Lung microvascular endothelial cell (primary cell): ENCODE data around the gene CACNA1C. TPM values are rescaled to one million over a fixed set of nuclear protein-coding genes. Genes with fewer than 3 reads are reported as not detected.

Experiments
- DNase-seq, 2 donors: peaks; one replicate each; pipeline versions ENCODE4 v3.0.0 to v3.0.0-alpha.2; 2010; ENCODE audit warnings: low read depth in 2 of 2
- total RNA-seq: library from RNA; depleted of rRNA; stranded (reverse); fragments of >200 nt; gene quantifications from 2 replicates; pipeline ENCODE4 v1.2.1, GENCODE V29; 2014

CACNA1C gene
- total RNA-seq, 1 donor from 2014 or later, result under 0.01 TPM

DNA sequence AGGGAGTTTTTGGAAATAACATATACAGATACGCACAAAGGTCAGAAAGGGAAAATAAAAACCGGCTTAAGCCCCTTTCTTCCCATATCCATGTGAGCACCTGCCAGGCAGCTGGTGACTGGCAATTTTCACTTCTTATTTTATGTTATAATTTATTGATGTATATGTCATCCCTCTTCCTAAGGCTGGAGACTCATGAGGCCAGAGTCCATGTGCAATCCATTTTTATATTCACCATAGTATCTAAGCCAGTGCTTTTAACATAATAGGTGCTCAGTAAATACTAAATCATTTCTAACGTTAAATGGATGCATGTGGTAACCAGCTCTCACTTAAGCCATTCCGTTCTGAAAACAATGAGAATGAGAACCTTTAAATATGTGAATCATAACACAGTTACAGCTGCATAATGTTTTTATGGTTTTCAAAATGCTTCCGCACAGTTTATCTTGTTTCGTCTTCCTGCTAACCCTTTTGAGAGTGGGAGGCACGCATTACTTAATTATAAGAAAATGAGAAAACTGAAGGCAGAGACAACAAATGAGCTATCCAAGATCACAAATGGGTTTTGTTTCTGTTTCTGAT, 178.3 kb downstream of the CACNA1C start:
- no peak for DNase-seq

DNA sequence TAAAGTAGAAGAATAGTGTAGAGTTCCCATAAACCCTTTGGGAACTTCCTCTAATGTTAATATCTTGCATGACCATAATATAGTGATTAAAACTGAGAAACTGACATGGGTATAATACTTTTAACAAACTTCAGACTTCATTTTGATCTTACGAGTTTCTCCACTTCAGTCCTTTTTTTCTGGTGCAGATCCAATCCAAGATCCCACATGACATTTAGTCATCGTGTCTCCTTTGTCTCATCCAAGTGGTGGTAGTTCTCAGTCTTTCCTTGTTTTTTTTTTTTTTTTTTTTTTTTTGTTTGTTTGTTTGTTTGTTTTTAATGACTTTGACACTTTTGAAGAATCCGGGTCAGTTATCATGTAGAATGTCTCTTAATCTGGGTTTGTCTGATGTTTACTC, 179.2 kb downstream of the CACNA1C start:
- no peak for DNase-seq

DNA sequence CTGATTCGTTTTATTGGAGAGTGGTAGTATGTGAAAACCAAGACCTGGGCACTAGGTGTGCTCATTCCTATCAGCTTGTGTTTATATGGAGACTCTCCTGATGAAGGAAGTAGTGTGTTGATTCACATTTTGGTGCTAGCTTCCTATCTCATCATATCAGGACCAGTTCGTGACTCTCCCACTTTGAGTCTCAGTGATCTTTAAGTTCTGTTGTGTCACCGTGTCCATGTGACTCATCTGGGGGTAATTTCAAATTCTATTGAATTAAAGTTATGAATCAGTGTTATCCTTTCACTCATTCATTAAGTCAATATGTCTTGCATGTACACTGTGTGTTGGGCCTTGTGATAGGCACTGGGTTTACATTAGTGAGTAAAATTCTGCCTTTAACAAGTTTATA, 180.2 kb downstream of the CACNA1C start:
- DNase-seq, result no peak

DNA sequence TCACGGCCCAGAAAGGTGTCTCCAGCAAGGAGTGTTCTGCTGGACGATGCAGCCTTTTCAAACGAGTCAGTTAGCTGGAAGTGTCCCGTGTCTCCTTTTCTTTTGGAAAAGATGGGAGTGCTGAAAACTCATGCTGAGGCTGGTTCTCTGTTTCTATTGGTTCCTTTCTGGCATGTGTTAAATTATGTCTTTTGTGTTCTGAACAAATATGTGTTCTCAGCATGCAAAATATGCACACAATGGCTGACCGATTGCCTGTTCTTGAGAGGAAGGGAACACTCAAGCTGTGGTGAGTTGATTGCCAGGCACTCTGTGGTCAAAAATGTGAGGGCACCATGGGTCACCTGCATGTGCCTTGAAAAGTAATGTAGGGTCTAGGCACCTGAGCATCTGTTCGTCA, 181.3 kb downstream of the CACNA1C start:
- DNase-seq, result no peak

DNA sequence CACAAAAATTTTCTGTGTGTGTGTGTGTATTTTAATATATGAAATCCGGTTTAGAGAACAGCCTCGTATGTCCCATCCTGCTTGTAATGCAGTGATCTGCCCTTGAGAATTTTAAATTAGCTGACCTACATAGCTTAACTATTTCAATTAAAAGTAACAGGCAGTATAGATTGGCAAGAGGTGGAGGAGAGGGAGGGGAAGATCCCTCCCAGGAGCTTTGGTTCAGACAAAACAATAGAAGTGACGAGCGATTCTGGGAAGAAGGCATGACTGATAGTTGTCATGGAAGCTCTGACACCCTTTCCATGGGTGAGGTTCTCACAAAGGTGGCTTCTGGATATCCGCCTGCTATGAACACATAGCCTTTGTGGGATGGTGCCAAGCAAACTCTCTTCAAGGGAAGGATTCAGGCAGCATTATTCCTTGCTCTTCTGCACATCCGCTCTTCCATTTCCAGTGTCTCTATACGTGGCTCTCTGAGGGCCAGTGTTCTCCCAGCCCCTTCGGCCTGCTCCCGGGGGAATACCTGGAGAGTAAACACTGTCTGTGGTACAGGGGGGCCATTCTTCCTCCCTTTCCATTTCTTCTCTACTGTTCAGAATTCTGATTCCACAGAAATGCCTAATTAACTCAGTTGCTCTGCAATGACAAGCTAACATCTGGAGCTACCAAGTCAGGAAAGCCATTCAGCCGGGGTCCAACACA, 182.0 kb downstream of the CACNA1C start:
- DNase-seq, result no peak

DNA sequence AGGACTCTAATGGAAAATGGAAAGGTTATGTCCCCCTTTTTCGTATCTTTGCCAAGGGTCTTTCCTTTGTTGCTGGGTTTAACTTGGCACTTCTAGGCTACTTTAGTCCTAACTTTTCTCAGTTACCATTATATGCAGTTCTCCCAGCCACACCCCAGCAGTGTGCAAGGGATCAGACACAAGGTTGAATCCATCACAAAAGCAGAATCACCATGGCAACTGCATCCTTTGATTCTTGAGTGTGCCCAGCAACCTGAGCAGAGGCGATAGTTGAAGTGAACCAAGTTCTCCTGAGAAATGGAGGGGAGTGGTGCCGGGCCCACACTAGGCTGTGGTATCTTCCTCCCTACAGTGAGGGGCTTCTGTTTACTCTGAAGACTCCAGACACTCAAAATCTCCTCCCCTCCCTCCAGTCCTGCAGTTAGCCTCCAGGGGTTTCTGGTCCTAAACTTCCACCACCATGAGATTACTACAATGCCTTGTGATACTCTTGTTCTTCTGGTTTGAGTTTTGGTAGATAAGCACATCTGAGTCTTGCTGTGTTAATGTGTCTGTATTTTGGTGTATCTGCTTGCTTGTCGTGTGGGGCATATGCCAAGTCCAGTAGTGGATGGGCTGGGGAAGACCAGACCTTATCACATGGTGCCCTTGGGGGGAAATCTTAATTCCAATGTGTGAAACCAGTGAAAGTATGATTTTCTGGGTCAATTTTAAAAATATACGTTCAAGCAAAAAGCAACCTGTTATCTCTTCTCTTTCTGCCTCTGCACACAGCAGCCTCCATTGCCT, 183.9 kb downstream of the CACNA1C start:
- no peak for DNase-seq

DNA sequence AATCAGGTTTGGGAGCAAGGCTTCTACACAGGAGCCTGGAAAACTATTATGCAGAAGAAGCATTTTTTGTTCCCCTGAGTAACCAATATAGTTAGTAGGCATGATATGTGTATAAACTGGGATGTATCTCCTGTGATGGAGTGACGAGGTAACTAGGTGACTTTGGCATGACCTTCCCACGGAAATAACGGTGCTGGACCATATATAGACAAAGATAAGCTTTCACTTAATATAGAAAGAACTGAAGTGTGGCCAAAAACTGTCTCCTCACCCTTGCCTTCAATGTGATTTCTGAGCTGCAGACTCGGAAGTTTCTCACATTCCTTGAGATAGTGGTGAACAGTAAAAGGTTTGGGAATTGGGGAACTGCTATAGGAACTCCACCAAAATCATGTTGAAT, 185.3 kb downstream of the CACNA1C start:
- no peak for DNase-seq

DNA sequence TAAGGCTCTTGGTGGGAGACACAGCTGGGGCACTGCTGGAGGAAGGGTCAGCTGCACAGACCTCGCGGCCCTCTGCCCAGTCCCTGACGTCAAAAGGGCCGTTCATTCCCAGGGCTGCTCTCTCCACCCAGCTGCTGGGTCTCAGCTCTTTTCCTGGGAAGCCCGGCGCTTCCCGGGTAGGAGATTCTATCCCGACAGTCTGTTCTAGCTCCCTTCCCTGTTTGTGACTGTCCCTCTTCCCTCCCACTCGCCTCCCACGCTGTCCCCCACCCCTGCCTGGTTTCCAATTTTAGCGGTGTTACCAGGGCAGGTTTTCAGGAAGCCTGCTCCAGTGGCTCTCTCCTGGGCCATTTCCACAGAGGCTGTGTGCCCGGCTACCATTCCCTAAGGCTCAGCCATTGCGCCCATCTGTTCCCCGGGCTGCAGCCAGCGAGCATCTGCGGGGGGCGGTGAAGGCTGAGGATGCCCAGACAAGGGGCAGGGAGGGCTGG, 186.6 kb downstream of the CACNA1C start:
- DNase-seq, result no peak

DNA sequence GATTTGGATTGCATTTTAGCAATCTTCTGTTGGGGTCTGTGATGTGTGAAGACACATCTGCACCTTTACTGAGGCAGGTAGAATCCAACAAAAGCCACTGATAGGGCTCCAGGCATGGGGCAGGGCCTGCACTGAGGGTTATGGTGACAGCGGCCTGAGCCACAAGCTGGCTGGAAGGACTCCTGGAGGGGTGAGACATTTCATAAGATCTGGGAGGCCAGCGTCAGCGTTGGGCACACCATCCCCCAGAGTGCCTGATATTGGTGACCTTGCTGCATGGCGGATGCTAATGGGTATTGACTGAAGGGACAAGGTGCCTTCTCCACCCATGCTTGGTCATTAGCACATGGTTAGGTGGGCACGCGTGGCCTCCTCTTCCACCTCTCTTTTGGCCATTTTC, 187.6 kb downstream of the CACNA1C start:
- DNase-seq, result no peak

DNA sequence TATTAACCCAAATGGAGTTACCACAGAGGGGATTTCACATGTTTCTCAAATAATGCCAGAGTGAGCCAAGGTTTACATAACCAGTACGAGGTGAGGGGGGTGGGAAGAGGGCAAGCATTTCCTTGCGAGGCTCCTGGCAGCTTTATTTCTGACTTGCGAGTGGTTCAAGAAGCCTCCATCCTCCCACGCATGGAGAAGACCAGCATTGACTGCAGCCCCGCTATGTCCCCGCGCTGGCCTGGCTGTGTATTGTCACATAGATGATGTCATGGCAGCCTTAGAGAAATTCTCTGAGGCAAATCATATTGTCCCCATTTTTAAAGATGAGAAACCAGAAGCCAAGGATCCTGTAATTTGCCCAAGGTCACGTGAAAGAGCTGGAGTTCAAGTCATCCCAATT, 188.2 kb downstream of the CACNA1C start:
- no peak for DNase-seq

DNA sequence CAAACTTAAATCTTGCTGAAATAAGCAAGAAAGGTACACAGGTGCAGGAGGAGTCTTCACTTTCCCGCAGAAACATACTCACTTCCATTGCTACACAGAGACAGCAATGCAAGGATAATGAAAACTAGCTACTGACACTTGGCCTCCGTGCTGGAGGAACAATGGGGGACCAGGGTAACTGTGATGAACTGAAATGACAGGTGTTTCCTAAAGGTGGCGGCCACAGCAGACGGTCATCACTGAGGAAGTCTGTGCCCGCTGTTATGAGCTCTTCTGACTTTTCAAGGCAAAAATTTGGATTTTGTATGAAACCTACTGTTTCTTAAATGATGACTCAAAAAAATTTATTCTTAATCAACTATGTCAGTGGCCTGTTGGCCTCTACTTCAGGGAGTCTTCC, 189.4 kb downstream of the CACNA1C start:
- DNase-seq, result no peak

DNA sequence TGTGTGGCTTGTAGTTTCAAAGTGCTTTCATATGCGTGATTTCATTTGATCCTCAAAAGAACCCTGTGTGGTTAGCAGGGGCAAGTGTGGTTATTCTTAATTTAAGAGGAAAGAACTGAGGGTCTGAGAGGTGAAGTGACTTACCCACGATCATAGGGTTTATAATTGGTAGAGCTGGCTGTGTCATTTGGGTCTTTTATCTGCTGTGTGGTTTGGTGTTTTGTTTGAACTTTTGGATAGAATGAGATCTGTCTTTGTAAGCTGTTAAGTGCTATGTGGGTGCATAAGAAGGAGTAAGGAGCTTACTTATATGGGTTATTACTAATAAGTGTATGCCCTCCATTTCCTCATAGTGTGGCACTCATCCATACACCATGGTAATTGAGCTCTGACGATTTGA, 190.0 kb downstream of the CACNA1C start:
- DNase-seq, result no peak

DNA sequence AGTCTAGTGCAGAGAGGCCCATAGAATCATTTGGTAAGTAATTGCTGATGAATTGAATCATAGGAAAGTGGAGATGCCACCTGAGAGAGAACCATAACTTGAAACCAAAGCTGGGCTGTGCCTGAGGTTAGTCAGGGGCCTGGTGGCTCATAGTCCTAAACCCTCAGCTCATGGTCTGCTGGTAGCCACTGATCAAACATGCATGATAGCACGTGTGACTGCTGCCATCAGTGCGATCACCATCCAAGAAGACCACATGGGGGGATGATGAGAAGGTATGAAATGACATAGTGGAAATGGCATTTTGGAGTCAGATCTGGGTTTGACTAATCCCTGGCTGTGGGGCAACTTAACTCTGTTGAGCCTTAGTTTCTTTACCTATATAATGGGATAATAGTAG, 190.5 kb downstream of the CACNA1C start:
- DNase-seq, result no peak

DNA sequence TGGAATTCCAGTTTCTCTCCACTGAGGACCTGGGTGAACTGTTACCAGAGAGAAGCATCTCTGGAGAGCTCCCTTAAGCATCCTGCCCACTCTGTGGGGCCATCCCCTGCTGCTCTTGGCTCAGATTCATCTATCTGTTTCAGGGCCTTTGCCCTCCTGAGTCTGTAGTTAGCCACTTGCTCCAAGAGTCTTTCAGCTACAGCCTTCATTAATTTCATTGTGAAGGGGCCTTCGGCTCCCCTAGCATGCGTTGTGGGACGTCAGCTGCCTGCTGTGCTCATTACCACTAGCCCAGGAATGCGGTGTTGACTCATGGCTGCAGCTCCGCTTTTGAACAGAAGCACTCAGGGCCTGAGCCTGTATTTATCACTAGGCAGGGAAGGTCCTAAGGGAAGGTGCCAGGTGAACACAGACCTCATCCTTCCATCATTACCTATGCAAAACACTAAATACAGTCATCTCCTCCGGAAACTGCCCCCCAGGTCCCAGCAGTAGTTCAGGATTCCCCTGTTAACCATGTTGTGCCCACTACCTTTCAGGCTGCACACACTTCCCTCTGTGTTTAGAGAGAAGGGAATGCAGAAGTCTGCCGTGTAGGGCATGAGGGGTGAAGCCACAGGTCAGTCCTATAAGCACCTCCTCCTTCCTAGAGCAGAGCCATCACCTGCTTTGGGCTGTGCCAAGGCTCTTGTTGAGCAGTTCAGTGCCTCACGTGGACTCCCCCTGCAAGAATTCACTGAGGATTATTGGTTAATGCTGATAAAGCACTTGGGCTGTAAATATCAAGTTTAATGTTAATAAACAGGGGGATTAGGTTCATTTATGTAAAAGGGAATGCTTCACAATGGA, 191.4 kb downstream of the CACNA1C start:
- no peak for DNase-seq

DNA sequence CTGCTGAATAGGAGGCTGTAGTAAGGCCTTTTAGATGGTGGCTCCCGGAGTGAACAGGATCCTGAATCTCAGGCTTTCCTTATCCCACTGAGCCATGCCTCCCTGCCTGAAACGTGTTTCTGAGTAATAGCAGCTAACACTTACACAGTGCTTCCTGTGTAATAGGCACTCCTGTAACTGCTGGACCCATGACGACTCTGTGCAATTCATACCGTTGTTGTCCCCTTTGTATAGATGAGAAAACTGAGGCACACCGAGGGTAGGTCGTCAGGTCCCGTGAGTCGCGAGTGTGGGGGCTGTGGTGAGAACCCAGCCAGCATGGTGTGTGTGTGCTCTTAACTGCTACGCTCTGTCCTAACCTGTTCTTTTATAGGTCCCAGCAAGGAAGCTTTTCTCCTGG, 193.6 kb downstream of the CACNA1C start:
- DNase-seq, result no peak

DNA sequence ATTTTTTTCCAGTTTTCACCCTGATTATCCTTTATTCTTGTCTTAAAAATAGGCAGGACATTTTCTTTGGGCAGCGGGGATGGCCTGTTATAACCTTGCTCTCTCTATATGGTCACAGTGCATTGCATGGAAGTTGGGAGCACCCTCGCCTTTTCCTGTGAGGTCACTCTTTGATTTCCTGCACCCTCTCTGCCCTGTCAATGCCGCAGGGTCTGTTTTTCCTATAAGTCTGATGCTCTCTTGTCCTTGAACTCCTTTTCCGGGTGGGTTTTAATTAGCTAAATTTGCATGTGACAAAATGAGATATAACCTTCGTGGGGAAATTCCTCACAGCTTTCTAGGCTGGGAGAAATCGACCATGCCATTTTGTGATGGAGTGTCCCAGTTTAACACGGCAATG, 194.3 kb downstream of the CACNA1C start:
- DNase-seq, result no peak

DNA sequence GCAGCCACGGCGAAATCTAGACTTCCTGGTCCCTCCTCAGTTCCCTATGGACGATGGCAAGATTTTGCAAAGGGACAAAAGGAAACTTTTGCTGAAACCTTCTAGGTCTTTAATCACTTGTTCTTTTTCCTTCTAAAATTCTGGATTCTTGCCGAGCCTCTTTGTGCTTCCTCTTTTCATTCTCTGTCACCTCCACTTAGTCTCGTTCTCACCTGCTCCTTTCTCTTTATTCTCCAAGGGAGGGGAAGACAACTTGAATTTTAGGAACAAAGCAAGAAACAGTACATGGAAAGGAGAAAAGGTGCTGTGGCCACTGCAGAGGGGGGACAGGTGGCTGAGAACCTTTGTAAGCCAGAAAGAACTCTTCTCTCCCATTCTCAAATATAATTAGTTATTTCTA, 194.8 kb downstream of the CACNA1C start:
- no peak for DNase-seq

DNA sequence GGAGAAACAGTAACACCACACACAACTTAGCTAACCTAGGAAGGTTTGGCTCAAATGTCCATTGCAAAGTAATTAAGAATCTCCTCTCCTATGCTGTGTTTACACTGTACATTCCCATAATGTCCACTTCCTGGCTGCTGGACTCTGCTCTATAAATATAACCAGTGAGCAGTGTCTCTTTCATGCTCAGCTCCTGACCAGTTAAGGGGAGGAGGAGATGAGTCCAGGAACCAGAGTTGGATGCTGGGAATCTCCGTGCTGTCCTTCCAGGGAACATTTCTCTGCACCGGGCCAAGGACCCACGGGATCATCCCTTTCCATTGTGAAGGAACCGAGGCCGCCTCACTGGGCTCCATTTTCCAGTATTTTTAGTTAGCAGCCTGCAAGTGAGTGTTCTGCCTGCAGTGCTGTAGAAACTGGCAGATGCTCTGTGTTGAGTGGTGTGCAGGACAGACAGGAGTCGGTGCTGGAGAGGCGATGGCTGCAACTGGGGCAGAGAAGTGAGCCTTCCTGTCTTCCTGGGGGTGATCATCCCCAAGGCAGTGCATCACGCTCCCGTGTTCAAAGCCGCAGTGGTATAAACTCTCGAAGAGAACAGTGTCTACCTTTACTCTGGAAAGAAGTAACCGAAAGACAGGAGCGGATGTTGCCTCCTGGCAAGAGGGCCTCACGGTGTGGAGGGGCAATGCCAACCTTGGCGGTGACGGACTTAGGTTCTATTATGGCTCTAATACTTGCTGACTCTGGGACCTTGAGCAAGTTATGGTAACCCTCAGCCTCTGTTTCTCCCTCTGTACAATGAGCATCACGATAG, 195.5 kb downstream of the CACNA1C start:
- no peak for DNase-seq

DNA sequence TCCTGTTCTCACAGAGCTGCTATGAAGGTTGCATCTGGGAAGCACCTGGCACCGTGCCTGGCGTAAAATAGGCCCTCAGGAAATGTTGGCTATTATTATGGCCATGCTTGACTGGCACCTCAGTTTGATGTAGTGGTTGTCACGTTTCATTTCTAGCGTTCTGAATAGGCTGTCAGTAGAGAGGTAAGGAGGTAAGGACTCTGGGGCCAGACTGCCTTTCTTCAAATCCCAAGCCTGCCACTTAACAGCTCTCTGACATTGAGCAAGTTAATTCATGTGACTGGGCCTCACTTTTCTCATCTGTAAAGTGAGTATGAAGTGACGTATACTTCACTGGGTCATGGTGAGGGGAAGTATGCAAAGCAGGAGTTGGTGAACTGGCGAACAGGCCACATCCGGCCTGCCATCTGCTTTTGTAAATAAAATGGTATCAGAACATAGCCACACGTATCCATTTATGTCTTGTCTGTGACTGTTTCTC, 196.2 kb downstream of the CACNA1C start:
- no peak for DNase-seq

DNA sequence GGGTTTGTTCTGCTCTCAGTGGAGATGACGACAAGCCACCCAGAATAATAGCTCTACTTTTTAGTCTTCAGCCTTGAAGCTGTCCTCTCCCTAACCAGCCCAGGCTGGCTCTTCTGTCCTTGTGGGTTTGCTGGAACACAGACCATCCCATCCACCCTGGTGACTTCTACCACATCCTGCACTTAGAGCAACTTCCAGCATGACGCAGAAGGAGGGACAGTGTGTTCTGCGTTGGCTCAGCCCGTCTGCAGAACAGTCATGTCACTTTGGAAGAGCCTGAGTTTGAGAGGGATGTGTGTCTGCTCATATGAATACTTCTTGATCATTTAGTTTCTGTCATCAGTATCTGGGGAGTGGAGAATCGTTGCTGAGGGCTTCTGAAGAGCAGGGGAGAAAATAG, 198.0 kb downstream of the CACNA1C start:
- DNase-seq, result no peak
